ENCODE measurements around the gene DPCD. TPM values are rescaled to one million over a fixed set of nuclear protein-coding genes. Genes with fewer than 3 reads are reported as not detected.

DPCD gene
- total RNA-seq, 1 experiment from 2014 or later: 64.2 TPM

Other genes with a start within 250 kb of the DPCD start
- 3.4 and 20.3 TPM in 2 replicates for gene BTRC, start 234.2 kb upstream of the DPCD start, total RNA-seq (2014; rRNA removed; shearing (Covaris generic); ENCODE audit: low replicate concordance)
- gene POLL, start 64 bp upstream of the DPCD start, total RNA-seq (2014; rRNA removed; shearing (Covaris generic); ENCODE audit: low replicate concordance): 20.1 and 20.3 TPM in 2 replicates
- gene FBXW4, start 106.8 kb downstream of the DPCD start, total RNA-seq (2014; rRNA removed; shearing (Covaris generic); ENCODE audit: low replicate concordance): 13.8 and 25.4 TPM in 2 replicates
- gene FGF8, start 187.8 kb downstream of the DPCD start, total RNA-seq (2014; rRNA removed; shearing (Covaris generic); ENCODE audit: low replicate concordance): not detected in 2 replicates
- 30.8 and 87.3 TPM in 2 replicates for gene NPM3, start 195.1 kb downstream of the DPCD start, total RNA-seq (2014; rRNA removed; shearing (Covaris generic); ENCODE audit: low replicate concordance)
- 31.3 and 66.7 TPM in 2 replicates for gene OGA, start 230.1 kb downstream of the DPCD start, total RNA-seq (2014; rRNA removed; shearing (Covaris generic); ENCODE audit: low replicate concordance)